PC-9 (cell line): Measurements from ENCODE around the gene SFTPA2. TPM values are rescaled to one million over a fixed set of nuclear protein-coding genes. Genes with fewer than 3 reads are reported as not detected.
"Not testable (repeated sequence)": the region's sequence is repeated elsewhere in the genome, so short reads cannot be mapped to it uniquely, and the experiment has no call there.

Experiments
- BruUV-seq: library from RNA; stranded (reverse); fragments of 400-500 nt; replicated peaks from 2 replicates; lab custom pipeline; 2021; lab: Mats Ljungman, UMichigan
- CTCF ChIA-PET: fragments of 300-600 bp; sonication (Branson Sonifier 250); formaldehyde crosslinking; loops from one replicate; lab custom pipeline; 2022; ENCODE audit warnings: antibody characterized with exemption; lab: Charles Lee
- POLR2A ChIA-PET: fragments of 300-600 bp; sonication (Branson Sonifier 250); formaldehyde crosslinking; loops from one replicate; lab custom pipeline; 2022; ENCODE audit warnings: antibody characterized with exemption; ENCODE audit not compliant: unreplicated experiment; lab: Charles Lee
- DNase-seq, 2 experiments: peaks; one replicate each; pipeline versions ENCODE4 v3.0.0 to v3.0.0-alpha.2; 2015 to 2022; ENCODE audit warnings: mixed read lengths in 1 of 2
- H2AFZ ChIP-seq: fragments of 200-600 bp; sonication (generic); 2 replicates; pipeline ENCODE4 v1.8.1; 2017; ENCODE audit warnings: antibody characterized with exemption
- H3F3A ChIP-seq: fragments of 200-600 bp; sonication (generic); 2 replicates; pipeline ENCODE4 v1.8.1; 2017; ENCODE audit warnings: antibody characterized with exemption, mild to moderate bottlenecking, low read depth; ENCODE audit not compliant: insufficient read depth
- H3K27ac ChIP-seq: fragments of 200-600 bp; sonication (generic); 2 replicates; pipeline ENCODE4 v1.6.1; 2016; ENCODE audit warnings: mixed run types
- H3K27me3 ChIP-seq: fragments of 200-600 bp; sonication (generic); 2 replicates; pipeline ENCODE4 v1.6.1; 2016; ENCODE audit warnings: low read depth, mixed run types; ENCODE audit not compliant: insufficient read depth
- H3K36me3 ChIP-seq: fragments of 200-600 bp; sonication (generic); 2 replicates; pipeline ENCODE4 v1.6.1; 2016; ENCODE audit warnings: low read depth, mixed run types
- H3K4me1 ChIP-seq: fragments of 200-600 bp; sonication (generic); replicated peaks from 2 replicates; pipeline ENCODE4 v1.6.1; 2016; ENCODE audit warnings: mixed run types; ENCODE audit not compliant: insufficient read depth
- H3K4me2 ChIP-seq: fragments of 200-600 bp; sonication (generic); 2 replicates; pipeline ENCODE4 v1.6.1; 2017; ENCODE audit warnings: mixed run types
- H3K4me3 ChIP-seq: fragments of 200-600 bp; sonication (generic); 2 replicates; pipeline ENCODE4 v1.6.1; 2016; ENCODE audit warnings: mixed run types
- H3K79me2 ChIP-seq: fragments of 200-600 bp; sonication (generic); 2 replicates; pipeline ENCODE4 v1.6.1; 2017; ENCODE audit warnings: low read depth, mixed run types
- H3K9me2 ChIP-seq: fragments of 200-600 bp; sonication (generic); 2 replicates; pipeline ENCODE4 v1.8.1; 2017; ENCODE audit warnings: mild to moderate bottlenecking; ENCODE audit not compliant: insufficient read depth
- H3K9me3 ChIP-seq: fragments of 200-600 bp; sonication (generic); 2 replicates; pipeline ENCODE4 v1.8.1; 2016; ENCODE audit warnings: low read depth; ENCODE audit not compliant: insufficient read depth
- H4K20me1 ChIP-seq: fragments of 200-600 bp; sonication (generic); 2 replicates; pipeline ENCODE4 v1.8.1; 2017; ENCODE audit not compliant: insufficient read depth
- CTCF ChIP-seq: fragments of 200-600 bp; sonication (generic); conservative IDR thresholded peaks from 2 replicates; pipeline ENCODE4 v1.6.1; 2017; ENCODE audit warnings: mixed run types, antibody characterized with exemption, mild to moderate bottlenecking, moderate library complexity
- EZH2 ChIP-seq: fragments of 200-600 bp; sonication (generic); IDR thresholded peaks from 2 replicates; pipeline ENCODE4 v1.8.0; 2017; ENCODE audit warnings: antibody characterized with exemption, low read depth
- intact Hi-C: fragments of 100-400 bp; cut with micrococcal nuclease; formaldehyde crosslinking; loops from one replicate; pipeline ENCODE4 v1.10.0; 2022; ENCODE audit not compliant: unreplicated experiment
- total RNA-seq: library from RNA; stranded (reverse); gene quantifications from 2 replicates; pipeline ENCODE4 v1.2.3, GENCODE V29; 2021

SFTPA2 gene
- total RNA-seq, 1 experiment from 2014 or later, result not detected

- Histone ChIP-seq H3K9me2 (no peaks in the 10 kb centered on the region), H2AFZ (no peak overlapping the region), H3K4me1 (no peaks in the 10 kb centered on the region), H3K4me3 (no peak overlapping the region), H3K79me2 (no peaks in the 10 kb centered on the region), H3K27me3 (peaks cover 51% of the 10 kb centered on the region), H3K27ac (no peak overlapping the region), H3F3A (no peaks in the 10 kb centered on the region), H3K9me3 (no peaks in the 10 kb centered on the region), H3K4me2 (no peak overlapping the region), H3K36me3 (no peaks in the 10 kb centered on the region), H4K20me1 (no peaks in the 10 kb centered on the region)
- intact Hi-C loops, result no loop called here
- no peak for DNase-seq
- TF ChIP-seq EZH2 (no peak), CTCF (no peak)
- POLR2A ChIA-PET, result no interaction called here
- BruUV-seq, result no TSS peak
- CTCF ChIA-PET, result no interaction called here
Observed at GRCh38 chr10:79604294-79604693, 44.1 kb upstream of the SFTPA2 start.

GRCh38 chr10:79602953-79603352 lies 42.7 kb upstream of the SFTPA2 start:
- no peak for DNase-seq
- no TSS peak for BruUV-seq
- no peaks in the 10 kb centered on the region for H3K4me1 ChIP-seq
- ChIA-PET POLR2A (no interaction called here), CTCF (no interaction called here)
- H3K27me3 ChIP-seq, result peaks cover 65% of the 10 kb centered on the region
- H3K27ac ChIP-seq, result no peak overlapping the region
- no peak overlapping the region for H3K4me3 ChIP-seq
- no peaks in the 10 kb centered on the region for H3F3A ChIP-seq
- no peaks in the 10 kb centered on the region for H3K9me2 ChIP-seq
- H3K9me3 ChIP-seq, result no peaks in the 10 kb centered on the region
- no peak overlapping the region for H2AFZ ChIP-seq
- no peak for TF ChIP-seq CTCF
- no peak for TF ChIP-seq EZH2
- H3K36me3 ChIP-seq, result no peaks in the 10 kb centered on the region
- H3K79me2 ChIP-seq, result no peaks in the 10 kb centered on the region
- no peak overlapping the region for H3K4me2 ChIP-seq
- intact Hi-C loops, result no loop called here
- H4K20me1 ChIP-seq, result no peaks in the 10 kb centered on the region

- Histone ChIP-seq H3K4me3 (no peak overlapping the region), H3K9me2 (no peaks in the 10 kb centered on the region), H3F3A (no peaks in the 10 kb centered on the region), H2AFZ (no peak overlapping the region), H4K20me1 (no peaks in the 10 kb centered on the region), H3K36me3 (no peaks in the 10 kb centered on the region), H3K4me2 (no peak overlapping the region), H3K79me2 (no peaks in the 10 kb centered on the region), H3K27me3 (peaks cover 66% of the 10 kb centered on the region), H3K9me3 (no peaks in the 10 kb centered on the region), H3K27ac (no peak overlapping the region), H3K4me1 (no peaks in the 10 kb centered on the region)
- no peak for DNase-seq
- ChIA-PET POLR2A (no interaction called here), CTCF (no interaction called here)
- intact Hi-C loops, result no loop called here
- TF ChIP-seq CTCF, result no peak
- TF ChIP-seq EZH2, result no peak
- BruUV-seq, result no TSS peak
Observed at GRCh38 chr10:79601939-79602338, 41.7 kb upstream of the SFTPA2 start.

GRCh38 chr10:79599644-79600043 lies 39.4 kb upstream of the SFTPA2 start:
- H3K36me3 ChIP-seq, H3K4me1 ChIP-seq, H2AFZ ChIP-seq, DNase-seq, CTCF ChIA-PET, H3K4me2 ChIP-seq, H4K20me1 ChIP-seq, POLR2A ChIA-PET, H3K79me2 ChIP-seq, H3K9me2 ChIP-seq, intact Hi-C loops, H3F3A ChIP-seq, H3K9me3 ChIP-seq, H3K4me3 ChIP-seq, H3K27ac ChIP-seq, BruUV-seq: not testable (repeated sequence)
- peaks cover 67% of the 10 kb centered on the region for H3K27me3 ChIP-seq
